ENCODE data around the gene SH3BGR. TPM values are rescaled to one million over a fixed set of nuclear protein-coding genes. Genes with fewer than 3 reads are reported as not detected.
"Not testable (repeated sequence)": the region's sequence is repeated elsewhere in the genome, so short reads cannot be mapped to it uniquely, and the experiment has no call there.

Gene SH3BGR
- total RNA-seq: under 1 TPM in 1 of 2 donors, not detected in 1; 0.83 TPM

- Mint-ChIP-seq H3K4me1 (ENCODE audit: low read depth in 2 of 2) (no peaks in the 10 kb centered on the region), H3K4me3 (no peak within 1 kb of the TSS), H3K36me3 (no peaks in the 10 kb centered on the region), H3K27ac (no peak within 1 kb of the TSS), H3K27me3 (peaks cover 19 to 33% of the 10 kb centered on the region in 2 donors), H3K9me3 (no peaks in the 10 kb centered on the region)
- ATAC-seq: no peak
- DNase-seq (ENCODE audit: low spot score): no peak
Observed at GRCh38 chr21:39451332-39452206, at the start of gene SH3BGR. Gene SH3BGR (plus strand): TSS chr21:39451970. CDS start chr21:39452097, 127 bp downstream.

GRCh38 chr21:39406065-39406464, 45.7 kb upstream of the SH3BGR start:
- no peak overlapping the region for H3K27ac Mint-ChIP-seq
- H3K27me3 Mint-ChIP-seq: no peaks in the 10 kb centered on the region
- no peak for ATAC-seq
- no peak overlapping the region for H3K4me3 Mint-ChIP-seq
- H3K9me3 Mint-ChIP-seq: peaks cover 5% of the 10 kb centered on the region
- H3K4me1 Mint-ChIP-seq (ENCODE audit: low read depth in 2 of 2): no peaks in the 10 kb centered on the region
- peaks cover 9% of the 10 kb centered on the region for H3K36me3 Mint-ChIP-seq
- no peak for DNase-seq (ENCODE audit: low spot score)

DNA sequence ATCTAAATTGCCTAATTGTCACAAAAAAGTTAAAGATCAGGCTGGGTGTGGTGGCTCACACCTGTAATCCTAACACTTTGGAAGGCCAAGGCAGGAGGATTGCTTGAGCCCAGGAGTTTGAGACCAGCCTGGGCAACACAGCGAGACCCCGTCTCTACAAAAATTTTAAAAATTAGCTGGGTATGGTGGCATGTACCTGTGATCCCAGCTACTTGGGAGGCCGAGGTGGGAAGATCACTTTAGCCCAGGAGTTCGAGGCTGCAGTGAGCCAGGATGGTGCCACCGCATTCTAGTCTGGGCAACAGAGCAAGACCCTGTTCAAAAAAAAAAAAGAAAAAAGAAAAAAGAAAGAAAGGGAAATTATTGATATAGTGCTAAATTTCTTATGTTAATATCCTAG, 32.6 kb upstream of the SH3BGR start:
- H3K36me3 Mint-ChIP-seq; H3K9me3 Mint-ChIP-seq; H3K4me1 Mint-ChIP-seq (ENCODE audit: low read depth in 2 of 2); H3K27me3 Mint-ChIP-seq; ATAC-seq; DNase-seq (ENCODE audit: low spot score); H3K4me3 Mint-ChIP-seq; H3K27ac Mint-ChIP-seq: not testable (repeated sequence)

DNA sequence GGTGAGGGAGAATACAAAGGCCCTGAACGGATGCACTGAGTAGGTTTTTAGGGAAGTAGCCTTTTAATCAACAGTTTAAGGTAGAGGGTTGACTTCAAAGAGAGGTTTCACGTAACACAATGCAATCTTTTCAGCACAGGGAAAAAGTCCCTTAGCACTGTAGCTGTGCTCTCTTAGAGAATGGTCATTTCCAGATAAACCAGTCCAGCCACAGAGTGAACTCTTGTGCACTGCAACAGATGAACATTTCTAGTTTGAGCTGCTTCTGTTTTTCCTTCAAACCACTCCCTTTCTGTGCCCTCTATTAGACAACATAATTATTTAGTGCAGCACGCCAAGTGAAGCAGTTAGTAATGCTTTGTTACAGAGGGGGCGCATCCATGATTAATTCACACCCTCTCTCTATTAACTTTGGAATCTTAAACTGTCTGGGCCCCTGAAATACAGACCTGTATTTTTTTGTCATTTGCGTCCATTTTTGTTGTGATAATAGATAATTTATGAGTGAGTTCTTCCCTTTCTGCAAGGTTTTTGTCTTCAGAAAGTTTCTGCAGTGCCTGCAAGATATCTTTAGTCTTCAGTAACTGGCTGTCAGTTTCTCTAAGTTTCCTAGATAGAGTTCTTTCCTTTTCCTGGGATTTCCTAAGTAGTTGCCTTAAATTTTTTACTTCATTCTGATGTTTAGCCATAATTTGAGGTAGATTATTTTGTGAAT, 29.1 kb upstream of the SH3BGR start:
- no peaks in the 10 kb centered on the region for H3K36me3 Mint-ChIP-seq
- no peak for ATAC-seq
- no peak overlapping the region for H3K27ac Mint-ChIP-seq

DNA sequence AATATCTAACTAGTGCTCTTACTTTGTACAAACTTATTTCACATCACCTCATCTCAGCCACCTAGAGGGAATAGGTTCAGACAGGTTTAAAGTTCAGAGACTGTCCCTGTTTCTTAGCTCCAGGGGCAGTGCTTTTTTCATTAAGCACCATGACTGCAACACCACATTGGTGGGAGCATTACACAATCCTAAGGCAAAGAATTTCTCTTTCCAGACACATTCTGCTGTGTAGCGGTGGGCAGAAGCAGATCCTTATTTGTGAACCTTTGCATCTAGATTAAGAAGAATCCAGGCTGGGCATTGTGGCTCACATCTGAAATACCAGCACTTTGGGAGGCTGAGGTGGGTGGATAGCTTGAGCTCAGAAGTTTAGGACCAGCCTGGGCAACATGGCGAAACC, 22.3 kb upstream of the SH3BGR start:
- Mint-ChIP-seq H3K4me1 (ENCODE audit: low read depth in 2 of 2) (no peaks in the 10 kb centered on the region), H3K27me3 (peaks cover 0 to 4% of the 10 kb centered on the region in 2 donors), H3K4me3 (no peak overlapping the region), H3K27ac (no peak overlapping the region), H3K9me3 (no peaks in the 10 kb centered on the region), H3K36me3 (no peaks in the 10 kb centered on the region)
- DNase-seq (ENCODE audit: low spot score): no peak
- ATAC-seq: no peak

More for the DNA sequence above, 29.1 kb upstream of the SH3BGR start:
- no peaks in the 10 kb centered on the region for H3K4me1 Mint-ChIP-seq (ENCODE audit: low read depth in 2 of 2)
- DNase-seq (ENCODE audit: low spot score): no peak
- H3K4me3 Mint-ChIP-seq: no peak overlapping the region
- no peaks in the 10 kb centered on the region for H3K27me3 Mint-ChIP-seq
- no peaks in the 10 kb centered on the region for H3K9me3 Mint-ChIP-seq

DNA sequence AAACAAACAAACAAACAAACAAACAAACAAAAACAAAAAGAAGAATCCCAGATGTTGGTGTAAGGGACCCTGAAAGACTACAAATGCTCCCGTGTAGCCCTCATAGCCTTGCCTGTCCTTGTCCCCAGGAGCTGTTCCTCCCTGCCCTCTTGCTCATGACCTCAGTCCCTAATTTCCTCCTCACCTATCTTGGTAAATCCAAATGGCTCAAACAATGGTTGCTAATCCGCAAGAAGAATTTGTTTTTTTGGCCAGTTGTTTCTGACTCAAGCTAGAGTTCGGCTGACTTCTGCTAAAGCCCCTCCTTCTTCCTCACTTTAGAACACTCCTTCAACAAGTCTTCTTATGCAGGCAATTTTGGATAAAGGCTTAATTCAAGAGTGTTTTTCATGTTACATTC, 21.8 kb upstream of the SH3BGR start:
- Mint-ChIP-seq H3K27ac (no peak overlapping the region), H3K9me3 (no peaks in the 10 kb centered on the region), H3K27me3 (peaks cover 0 to 4% of the 10 kb centered on the region in 2 donors), H3K4me3 (no peak overlapping the region), H3K4me1 (ENCODE audit: low read depth in 2 of 2) (no peaks in the 10 kb centered on the region), H3K36me3 (no peaks in the 10 kb centered on the region)
- no peak for DNase-seq (ENCODE audit: low spot score)
- ATAC-seq: no peak

- H3K27me3 Mint-ChIP-seq: peaks cover 0 to 4% of the 10 kb centered on the region in 2 donors
- no peaks in the 10 kb centered on the region for H3K9me3 Mint-ChIP-seq
- H3K36me3 Mint-ChIP-seq: no peaks in the 10 kb centered on the region
- ATAC-seq: no peak
- H3K27ac Mint-ChIP-seq: no peak overlapping the region
- no peak overlapping the region for H3K4me3 Mint-ChIP-seq
- no peak for DNase-seq (ENCODE audit: low spot score)
- no peaks in the 10 kb centered on the region for H3K4me1 Mint-ChIP-seq (ENCODE audit: low read depth in 2 of 2)
Observed at GRCh38 chr21:39430457-39430856, 21.3 kb upstream of the SH3BGR start.

DNA sequence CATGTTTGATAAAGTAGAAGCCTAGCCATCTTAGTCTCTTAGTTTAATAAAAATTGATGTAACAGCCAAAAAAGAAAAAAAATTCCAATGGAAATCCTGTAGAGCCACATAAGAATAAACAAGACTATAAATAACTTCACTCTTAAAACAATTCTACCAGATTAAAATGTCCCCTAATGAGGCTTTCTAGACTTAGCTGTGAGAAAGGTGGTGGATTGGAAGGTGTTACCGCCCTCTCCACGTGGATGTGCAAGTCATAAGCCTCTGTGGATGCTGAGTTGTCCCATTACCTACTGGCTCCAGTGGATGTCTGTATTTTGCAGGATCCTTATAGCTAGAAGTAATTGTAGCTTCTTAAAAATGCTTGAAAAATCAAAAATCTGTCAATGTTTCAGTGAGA, 20.8 kb upstream of the SH3BGR start:
- DNase-seq (ENCODE audit: low spot score) (no peak), ATAC-seq (no peak)
- Mint-ChIP-seq H3K9me3 (no peaks in the 10 kb centered on the region), H3K27me3 (peaks cover 0 to 4% of the 10 kb centered on the region in 2 donors), H3K4me1 (ENCODE audit: low read depth in 2 of 2) (no peaks in the 10 kb centered on the region), H3K36me3 (no peaks in the 10 kb centered on the region), H3K4me3 (no peak overlapping the region), H3K27ac (no peak overlapping the region)

DNA sequence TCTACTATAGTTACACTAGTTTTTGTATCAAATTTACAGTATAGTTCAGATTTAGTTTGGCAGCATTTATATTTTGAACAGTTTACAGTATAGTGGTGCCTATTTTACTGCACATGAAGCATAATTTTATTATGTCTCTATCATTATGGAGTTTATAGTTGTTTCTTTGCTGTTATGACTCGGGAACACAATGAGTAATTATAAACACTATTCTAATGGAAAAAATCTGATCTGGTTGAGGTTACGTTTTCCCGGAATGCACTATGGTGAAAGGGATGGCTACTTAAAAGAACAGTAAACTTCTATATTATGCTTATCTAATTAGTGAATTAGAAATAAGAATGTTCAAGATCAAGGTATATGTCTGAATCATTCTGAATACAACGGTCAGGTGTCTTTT, 16.8 kb upstream of the SH3BGR start:
- no peaks in the 10 kb centered on the region for H3K4me1 Mint-ChIP-seq (ENCODE audit: low read depth in 2 of 2)
- H3K27me3 Mint-ChIP-seq: peaks cover 15 to 22% of the 10 kb centered on the region in 2 donors
- no peaks in the 10 kb centered on the region for H3K9me3 Mint-ChIP-seq
- no peak overlapping the region for H3K27ac Mint-ChIP-seq
- no peak for ATAC-seq
- no peak overlapping the region for H3K4me3 Mint-ChIP-seq
- H3K36me3 Mint-ChIP-seq: no peaks in the 10 kb centered on the region
- DNase-seq (ENCODE audit: low spot score): no peak

GRCh38 chr21:39439232-39439631, 12.5 kb upstream of the SH3BGR start:
- H3K36me3 Mint-ChIP-seq: no peaks in the 10 kb centered on the region
- no peaks in the 10 kb centered on the region for H3K9me3 Mint-ChIP-seq
- H3K4me3 Mint-ChIP-seq: no peak overlapping the region
- DNase-seq (ENCODE audit: low spot score): no peak
- H3K27ac Mint-ChIP-seq: no peak overlapping the region
- H3K27me3 Mint-ChIP-seq: peaks cover 26 to 43% of the 10 kb centered on the region in 2 donors
- ATAC-seq: no peak
- peaks cover 0 to 3% of the 10 kb centered on the region in 2 donors for H3K4me1 Mint-ChIP-seq (ENCODE audit: low read depth in 2 of 2)

DNA sequence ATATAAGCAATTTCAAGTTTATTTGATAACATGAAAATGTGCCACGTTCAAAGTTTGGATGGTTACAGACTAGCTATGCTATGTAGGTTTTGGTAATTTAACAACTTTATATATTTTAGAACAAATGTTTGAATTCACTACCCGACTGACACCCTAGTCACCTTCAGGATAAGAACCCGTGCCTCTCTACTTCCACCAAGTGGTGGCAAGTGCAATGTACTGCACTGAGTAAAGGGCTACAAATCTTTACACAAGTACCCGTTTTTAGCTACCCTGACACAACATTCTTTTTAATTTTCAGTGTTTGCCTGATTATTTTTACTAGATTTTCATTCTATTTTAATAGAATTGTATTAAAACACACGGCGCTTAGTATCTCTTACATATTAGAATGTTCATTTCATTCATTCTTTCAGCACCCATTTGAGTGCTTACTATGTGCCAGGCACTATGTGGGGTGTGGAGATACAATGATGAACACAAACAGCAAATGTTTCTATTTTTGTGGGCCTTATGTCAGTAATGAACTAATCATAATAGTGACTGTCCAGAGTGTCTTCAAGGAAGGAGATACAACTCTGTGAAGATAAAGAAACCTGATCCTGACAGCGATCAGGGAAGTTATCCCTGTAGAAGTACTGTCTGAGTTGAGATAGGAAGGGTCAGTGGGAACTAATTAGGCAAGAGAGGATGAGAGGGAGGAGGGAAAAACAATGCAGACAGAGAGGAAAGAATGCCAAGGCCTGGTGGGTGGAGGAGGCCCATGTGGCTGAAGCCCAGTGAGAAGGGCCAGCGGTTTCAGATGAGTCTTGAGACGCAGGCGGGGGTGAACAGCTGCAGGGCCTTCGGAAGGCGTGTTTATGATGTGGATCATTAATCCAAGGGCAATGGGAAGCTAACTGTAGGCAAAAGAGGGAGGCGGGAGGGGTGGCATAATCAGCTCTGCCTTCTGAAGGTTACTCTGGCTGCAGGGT, 10.0 kb upstream of the SH3BGR start:
- peaks cover 24 to 39% of the 10 kb centered on the region in 2 donors for H3K27me3 Mint-ChIP-seq
- ATAC-seq (no peak), DNase-seq (ENCODE audit: low spot score) (no peak)
- no peak overlapping the region for H3K4me3 Mint-ChIP-seq
- H3K4me1 Mint-ChIP-seq (ENCODE audit: low read depth in 2 of 2): peaks cover 15% of the 10 kb centered on the region in 2 donors
- peaks cover 5% of the 10 kb centered on the region for H3K36me3 Mint-ChIP-seq
- H3K9me3 Mint-ChIP-seq: no peaks in the 10 kb centered on the region
- H3K27ac Mint-ChIP-seq: no peak overlapping the region

DNA sequence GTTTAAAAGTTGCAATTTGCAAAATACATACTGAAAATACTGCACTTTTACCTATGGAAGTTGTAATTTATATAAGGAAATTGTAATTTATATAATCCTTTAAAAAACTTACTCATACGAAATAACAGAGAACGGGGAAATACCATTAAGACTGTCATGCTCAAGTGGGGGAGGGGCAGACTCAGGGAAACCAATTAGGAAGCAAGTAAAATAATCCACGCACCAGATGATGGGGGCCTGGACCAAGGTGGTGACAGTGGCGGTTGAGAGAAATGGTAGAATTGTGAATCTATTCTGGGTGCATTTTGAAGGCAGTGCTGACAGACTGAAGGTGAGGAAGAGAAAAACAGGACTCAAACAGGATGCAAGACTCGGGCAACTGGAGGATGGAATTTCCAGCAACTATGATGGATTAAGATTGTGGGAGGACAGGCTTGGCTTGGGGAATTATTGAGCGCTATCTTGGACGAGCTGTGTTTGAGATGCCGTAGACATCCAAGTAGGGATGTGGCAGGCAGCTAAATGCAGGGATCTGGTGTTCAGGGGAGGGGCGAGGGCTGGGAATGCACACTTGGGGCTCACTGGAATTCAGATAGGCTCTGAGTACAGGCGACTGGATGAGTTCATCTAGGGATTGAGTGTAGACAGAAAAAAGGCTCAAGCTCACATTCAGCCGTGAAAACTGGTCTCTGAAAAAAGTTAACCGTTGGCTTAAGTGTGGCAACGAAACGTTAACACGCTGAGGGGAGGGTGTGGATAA, 7.2 kb upstream of the SH3BGR start:
- Mint-ChIP-seq H3K36me3 (peaks cover 5% of the 10 kb centered on the region), H3K27ac (peak overlapping the region; percentile 79 to 84), H3K4me3 (peak overlapping the region; percentile 92), H3K4me1 (ENCODE audit: low read depth in 2 of 2) (peaks cover 15% of the 10 kb centered on the region in 2 donors), H3K27me3 (peaks cover 24 to 42% of the 10 kb centered on the region in 2 donors), H3K9me3 (no peaks in the 10 kb centered on the region)
- ATAC-seq: no peak
- no peak for DNase-seq (ENCODE audit: low spot score)
